HG02870 (cell line): ENCODE measurements around the gene RNGTT.
"Not testable (repeated sequence)": the region's sequence is repeated elsewhere in the genome, so short reads cannot be mapped to it uniquely, and the experiment has no call there.

ENCODE experiments used
- ATAC-seq: cut with Tn5 transposase; IDR thresholded peaks from one replicate; pipeline ENCODE4 v1.9.1; 2021; ENCODE audit warnings: mild to moderate bottlenecking, moderate library complexity; ENCODE audit not compliant: unreplicated experiment

Gene RNGTT

DNA sequence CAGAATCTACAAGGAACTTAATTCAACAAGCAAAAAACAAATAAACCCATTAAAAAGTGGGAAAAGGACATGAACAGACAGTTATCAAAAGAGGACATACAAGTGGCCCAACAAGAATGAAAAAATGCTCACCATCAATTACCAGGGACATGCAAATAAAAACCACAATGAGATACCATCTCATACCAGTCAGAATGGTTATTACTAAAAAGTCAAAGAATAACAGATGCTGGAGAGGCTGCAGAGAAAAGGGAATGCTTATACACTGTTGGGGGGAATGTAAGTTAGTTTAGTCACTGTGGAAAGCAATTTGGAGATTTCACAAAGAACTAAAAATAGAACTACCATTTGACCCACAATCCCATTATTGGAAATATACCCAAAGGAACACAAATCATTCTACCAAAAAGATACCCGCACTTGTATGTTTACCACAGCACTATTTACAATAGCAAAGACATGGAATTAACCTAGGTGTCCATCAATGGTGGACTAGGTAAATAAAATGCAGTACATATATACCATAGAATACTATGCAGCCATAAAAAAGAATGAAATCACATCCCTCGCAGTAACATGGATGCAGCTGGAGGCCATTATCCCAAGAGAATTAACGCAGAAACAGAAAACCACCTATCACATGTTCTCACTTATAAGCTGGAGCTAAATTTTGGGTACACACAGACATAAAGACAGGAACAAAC lies 48.4 kb downstream of the RNGTT start:
- no peak for ATAC-seq

DNA sequence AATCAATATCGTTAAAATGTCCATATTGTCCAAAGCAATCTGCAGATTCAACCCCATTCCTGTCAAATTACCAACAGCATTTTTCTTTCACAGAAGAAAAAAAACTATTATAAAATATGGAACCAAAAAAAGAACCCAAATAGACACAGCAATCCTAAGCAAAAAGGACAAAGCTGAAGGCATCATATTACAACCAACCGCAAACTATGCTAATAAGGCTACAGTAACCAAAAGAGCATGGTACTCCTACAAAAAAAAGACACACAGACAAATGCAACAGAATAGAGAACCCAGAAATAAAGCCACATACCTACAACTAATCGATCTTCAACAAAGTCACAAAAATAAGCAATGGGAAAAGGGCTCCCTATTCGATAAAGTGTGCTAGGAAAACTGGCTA lies 49.2 kb downstream of the RNGTT start:
- ATAC-seq: no peak

DNA sequence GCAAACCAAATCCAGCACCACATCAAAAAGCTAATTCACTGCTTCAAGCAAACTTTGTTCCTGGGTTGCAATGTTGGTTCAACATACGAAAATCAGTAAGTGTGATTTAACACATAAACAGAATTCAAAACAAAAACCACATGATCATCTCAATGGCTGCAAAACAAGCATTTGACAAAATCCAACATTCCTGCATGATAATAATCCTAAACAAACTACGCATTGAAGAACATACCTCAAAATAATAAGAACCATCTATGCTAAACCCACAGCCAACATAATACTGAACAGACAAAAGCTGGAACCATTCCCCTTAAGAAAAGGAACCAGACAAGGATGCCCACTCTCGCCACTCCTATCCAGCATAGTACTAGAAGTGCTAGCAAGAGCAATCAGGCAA lies 49.9 kb downstream of the RNGTT start:
- no peak for ATAC-seq

DNA sequence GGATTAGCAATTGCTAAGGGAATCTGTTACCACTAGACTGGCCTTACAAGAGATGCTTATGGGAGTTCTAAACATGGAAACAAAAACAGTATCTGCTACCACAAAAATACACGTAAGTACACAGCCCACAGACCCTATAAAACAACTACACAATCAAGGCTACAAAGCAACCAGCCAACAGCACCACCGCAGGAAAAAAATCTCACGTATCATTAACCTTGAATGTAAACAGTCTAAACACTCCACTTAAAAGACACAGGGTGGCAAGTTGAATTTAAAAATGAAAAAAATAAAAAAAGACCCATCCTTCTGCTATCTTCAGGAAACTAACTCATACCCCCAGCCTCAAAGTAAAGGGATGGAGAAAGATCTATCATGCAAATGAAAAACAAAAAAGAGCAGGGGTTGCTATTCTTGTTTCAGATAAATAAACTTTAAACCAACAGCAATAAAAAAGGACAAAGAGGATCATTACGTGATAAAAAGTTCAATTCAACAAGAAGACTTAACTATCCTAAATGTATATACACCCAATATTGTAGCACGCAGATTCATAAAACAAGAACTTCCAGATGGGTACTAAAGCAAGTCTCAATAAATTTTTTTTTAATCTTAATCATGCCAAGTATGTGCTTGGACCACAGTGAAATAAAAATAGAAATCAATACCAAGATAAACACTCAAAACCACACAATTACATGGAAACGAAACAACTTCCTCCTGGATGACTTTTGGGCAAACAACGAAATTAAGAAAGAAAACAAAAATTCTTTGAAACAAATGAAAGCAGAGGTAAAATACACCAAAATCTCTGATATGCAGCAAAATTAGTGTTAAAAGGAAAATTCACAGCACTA lies 52.3 kb downstream of the RNGTT start:
- ATAC-seq: no peak

DNA sequence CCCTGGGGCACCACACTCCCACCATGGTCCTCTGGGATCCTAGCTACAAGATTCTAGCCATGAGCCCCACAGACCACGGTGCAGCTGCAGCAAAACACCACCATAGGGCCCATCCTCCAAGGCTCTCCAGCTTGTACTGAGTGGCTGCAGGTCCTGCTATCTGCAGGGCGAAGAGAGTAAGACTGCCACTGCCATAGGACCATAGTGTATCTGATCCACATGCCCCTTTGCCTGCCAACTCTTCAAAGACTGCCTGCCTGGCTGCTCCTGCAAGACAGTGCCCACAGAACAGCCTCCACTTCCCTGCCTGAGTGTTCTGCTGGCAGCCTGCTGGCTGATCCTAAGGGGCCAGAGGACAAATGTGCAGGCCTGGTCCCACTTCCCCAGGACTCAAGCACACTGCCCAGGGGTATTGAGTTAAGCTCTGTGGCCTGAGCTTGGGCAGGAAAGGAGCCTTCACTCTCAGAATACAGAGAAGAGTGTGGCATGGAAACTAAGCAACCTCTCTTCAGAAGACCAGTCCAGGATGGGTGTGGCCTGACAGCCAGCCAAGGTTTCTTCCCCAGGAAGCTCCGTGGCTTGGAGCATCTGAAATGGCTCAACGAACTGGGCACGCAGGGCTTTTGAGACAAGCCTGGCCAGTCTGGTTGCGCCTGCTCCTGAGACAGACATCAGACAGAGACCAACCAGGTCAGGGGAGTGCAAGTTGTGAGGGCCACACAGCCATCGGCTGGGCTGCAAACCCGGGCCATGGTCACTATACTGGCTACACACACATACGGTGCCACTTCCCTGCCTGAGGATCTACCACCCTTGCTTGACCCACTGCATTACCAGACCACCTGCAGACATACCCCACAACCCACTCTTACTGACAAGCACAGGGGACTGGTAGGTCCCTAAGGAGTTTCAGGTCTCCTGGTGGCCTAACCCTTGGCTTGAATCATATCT lies 54.5 kb downstream of the RNGTT start:
- no peak for ATAC-seq

DNA sequence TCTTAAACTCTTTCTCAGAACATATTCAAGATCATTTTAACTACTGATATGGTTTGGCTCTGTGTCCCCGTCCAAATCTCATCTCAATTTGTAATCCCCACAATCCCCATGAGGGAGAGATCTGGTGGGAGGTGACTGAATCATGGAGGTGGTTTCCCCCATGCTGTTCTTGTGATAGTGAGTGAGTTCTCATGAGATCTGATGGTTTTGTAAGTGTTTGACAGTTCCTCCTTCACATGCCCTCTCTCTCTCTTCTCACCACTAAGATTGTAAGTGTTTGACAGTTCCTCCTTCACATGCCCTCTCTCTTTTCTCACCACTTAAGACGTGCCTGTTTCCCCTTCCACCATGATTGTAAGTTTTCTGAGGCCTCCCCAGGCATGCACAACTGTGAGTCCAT lies 56.3 kb downstream of the RNGTT start:
- ATAC-seq: not testable (repeated sequence)

DNA sequence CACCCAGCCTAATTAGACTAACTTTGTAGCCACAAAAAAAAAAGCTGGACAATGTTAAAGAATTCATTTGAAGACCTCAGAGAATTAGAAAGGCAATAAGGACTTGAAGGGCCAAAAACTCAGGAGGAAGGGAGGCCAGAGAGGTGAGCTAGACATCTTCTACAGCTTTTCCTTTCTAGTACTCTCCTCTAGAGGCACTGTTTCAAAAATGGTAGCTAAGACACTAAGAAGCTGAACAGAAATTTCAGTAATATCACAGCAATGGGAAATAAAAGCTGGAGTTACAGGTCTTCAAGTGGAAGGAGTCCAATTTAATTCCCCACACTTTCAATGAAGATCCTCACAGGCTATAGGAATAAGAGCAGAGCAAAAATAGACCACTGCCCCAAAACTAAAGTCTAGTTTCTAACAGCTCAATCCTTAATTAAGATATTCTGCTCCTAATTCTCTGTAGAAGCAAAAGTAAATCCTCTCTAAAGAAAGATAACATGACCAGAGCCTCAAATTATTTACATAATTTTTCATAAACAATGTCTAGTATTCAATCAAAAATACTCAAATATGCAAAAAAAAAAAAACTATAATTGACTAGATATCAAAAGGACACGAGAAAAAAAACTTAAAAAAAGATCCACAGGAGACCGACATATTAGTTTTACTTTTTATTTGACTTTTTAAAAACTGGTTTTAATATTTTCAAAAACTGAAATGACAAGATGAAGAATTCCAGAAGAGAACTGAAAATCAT lies 63.7 kb downstream of the RNGTT start:
- no peak for ATAC-seq

DNA sequence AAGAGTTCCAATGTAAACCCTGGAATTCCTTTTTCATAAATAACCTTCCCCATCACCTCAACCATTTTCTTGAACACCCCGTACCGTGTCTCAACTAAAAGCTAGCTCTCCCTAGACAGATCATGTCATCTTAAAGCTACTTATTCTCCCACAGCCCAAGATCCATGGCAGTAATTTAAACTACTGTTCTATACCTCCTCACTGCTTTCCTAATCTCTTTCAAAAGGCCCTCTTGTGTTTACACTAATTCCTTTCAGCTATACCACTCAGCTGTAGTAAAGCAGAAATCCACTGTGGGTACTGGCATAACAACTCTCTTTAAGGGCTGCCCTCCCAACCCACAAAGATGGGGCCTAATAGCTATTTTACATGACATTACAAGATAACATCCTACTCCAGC lies 67.5 kb downstream of the RNGTT start:
- ATAC-seq: no peak

DNA sequence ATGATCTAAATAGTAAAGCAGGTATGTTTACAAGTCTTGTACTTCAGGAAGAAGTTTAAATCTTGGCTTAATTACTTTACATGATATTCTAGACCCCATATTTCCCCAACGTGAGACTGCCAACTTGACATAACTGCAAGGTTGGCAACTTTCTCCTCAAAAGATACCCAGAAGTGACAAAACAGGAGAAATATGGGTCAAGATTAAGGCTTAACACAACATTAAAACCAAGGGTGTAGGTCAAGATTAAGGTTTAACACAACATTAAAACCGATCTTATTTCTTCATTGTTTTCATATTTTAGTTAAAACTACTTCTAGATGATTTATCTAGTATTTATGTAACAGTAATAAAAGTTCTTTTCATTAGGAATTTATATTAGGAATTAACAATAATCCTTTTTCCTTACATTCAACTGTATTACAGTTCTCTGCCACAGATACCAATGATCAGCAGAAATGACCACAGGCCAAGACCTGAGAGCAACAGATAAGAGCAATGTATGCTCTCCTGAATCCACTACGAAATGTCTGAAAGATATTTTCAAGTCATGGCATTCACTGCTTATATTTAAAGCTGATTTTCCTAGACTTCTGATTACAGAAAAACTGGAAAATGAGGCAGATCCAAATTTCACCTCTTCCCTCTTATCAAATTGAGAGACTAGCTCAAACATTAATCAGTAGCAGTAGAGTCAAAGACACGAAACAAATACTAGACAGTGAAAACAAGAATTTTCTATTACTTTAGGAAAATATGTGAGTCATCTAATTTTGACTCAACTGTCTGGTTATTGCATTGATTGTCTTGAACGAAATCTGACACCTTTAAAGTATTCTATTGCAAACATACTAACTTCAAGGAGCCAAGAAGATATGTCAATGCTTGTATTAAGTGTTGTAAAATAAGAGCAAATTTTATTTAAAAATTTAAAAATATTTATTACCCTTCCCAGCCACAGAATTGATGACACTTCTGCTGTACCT lies 72.3 kb downstream of the RNGTT start:
- ATAC-seq: no peak

DNA sequence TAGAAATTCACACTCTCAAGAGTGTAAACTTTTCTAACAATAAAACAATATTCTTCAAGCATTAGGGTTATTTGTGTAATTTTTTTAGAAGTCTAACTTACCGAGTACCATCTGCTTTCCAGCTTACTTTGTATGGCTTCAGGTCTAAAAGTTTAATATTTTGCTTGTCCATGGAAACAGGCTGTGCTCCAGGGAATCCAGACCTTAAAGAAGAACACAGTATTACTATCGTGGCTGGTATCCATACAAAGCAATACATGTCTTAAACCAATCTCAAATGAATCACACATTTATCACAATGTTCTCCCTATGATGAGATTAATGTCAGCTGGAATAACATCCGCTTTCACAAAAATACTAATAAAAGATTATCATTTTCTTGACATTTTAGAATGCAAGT lies 73.0 kb downstream of the RNGTT start:
- no peak for ATAC-seq

DNA sequence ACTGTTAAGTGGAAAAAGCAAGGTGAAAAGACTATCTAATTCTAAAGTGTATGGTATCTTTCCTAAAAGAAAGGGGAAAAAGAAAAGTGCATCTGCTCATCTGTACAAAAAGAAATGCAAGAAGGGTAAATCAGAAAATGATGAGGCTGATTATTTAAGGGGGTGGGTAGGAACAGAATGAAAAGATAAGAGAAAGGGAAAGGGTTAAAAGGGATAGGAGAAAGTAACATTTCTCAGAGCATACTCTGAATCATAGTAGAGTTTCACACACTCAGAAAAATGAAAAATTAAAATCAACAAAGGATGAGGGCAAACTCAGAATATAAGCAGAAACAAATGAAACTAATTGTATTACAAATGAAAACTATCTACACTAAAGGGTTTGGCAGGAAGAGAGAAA lies 79.1 kb downstream of the RNGTT start:
- ATAC-seq: no peak

DNA sequence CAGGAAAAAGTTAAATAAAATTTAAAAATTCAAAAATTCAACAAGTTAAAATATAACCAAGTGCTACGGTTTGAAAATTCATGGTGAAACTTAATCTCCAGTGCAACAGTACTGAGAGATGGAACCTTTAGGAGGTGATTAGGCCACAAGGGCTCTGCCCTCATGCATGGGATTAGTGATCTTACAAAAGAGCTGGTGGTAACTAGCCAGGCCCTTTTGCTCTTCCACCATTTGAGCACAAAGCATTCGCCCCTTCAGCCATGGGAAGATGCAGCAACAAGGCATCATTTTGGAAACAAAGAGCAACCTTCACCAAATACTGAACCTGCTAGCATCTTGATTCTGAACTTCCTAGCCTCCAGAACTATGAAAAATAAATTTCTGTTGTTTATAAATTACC lies 80.9 kb downstream of the RNGTT start:
- ATAC-seq: no peak

DNA sequence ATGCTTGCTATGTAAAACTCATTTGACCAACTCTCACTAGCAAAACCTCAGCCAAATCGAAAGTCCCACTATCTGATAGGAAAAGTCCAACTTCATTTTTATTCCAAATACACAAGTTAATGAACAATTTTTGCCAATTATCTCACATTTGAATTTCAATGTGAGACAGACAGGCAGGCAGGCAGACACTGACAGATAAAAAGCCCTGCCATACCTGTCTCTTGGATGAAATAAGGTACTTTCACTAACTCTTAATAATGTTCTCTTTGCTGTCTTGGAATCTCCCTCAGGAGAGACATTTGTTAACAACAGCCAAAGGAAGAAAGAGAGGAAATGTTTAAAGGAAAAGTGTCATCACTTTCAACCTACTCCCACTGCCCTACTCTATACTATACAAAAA lies 82.0 kb downstream of the RNGTT start:
- ATAC-seq: no peak

DNA sequence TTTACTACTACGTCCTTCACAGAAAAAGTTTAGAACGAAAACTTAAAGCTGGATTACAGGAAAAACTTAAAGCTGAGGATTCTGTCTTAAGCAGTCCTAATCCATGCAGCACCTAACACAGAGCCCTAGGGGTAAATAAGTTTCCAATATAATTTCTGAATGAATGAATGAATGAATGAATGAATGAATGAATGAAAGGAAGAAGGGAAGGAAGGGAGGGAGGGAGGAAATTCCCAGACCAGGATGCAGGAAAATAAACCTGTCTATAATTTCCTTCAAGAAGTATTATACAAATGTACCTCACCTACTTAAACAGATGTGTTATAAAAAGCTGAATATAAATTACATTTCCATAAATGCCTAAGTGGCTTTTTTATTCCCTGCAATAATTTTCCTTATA lies 83.4 kb downstream of the RNGTT start:
- ATAC-seq: no peak

DNA sequence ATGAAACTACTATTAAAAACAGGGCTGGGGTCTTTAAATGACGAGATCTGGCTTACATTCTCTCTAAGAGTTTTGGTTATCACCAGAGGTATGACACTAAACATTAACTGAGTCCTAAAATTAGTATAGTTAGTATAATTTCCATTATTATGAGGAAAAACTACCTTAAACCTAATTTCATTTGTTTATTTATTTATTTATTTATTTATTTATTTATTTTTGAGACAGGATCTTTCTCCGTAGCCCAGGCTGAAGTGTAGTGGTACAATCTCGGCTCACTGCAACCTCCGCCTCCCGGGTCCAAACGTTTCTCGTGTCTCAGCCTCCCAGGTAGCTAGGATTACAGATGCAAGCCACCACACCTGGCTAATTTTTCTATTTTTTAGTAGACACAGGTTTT lies 85.5 kb downstream of the RNGTT start:
- no peak for ATAC-seq

DNA sequence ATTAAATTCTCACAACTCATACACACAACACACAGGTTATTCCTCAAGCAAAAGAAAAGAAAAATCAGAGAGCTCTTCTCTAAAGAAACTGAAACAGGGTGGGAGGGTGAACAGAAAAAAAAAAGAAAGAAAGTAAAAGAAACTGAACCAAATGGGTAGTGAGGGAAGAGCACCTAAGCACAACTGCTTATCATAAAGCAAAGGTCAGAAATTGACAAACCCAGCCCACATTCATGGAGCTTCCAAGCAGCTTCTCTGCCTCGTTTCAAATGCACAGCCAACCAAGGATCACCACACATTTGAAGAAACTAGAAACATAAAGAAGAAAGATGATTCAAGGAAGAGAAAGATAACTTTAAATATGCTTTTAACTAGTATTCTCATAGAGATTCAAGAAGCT lies 90.5 kb downstream of the RNGTT start:
- ATAC-seq: no peak

DNA sequence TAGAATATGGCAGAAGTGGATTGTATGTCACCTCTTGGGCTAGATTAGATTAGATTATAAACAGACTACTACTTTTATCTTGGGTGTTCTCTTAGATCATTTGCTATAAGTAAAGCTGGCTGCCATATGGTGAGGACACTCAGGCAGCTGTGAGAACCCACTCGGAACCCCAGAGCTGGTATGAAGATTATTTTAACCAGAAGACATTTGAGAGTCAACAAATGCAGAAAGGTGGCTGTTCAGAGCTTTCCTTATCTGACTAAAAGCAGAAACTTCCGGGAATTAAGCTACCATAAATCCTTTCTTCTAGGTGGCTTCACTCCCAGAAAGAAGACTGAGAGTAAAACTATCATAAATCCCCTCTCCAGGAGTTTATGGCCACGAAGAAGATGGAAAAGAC lies 91.9 kb downstream of the RNGTT start:
- ATAC-seq: no peak

DNA sequence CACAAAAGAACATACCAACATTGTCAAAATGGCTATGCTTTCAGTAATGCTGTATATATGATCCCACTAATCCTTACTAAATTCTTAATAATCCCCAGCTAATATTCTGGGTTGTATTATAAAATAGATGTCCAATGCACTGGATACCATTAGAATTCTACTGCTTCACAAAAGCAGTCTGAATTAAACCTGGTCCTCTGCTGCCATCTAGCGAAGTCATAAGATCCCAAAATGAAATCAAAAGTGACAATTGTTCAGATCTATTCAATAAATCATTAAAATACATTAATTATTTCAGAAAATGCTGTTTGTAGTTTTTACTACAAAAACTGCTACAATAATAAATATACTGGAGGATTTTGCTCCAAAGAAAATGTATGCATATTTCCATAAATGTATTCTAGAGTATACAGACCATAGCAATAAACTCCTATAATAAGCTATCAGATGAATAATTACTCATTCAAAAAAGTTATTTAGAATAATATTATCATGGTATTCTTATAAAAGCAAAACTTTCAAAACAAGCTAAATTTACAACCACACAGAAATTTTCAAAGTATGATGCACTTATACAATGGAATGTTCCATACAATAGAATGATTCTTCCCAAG lies 92.6 kb downstream of the RNGTT start:
- ATAC-seq: no peak
